GM19324 (cell line): Measurements from ENCODE around the gene ZCCHC3.
"Not testable (repeated sequence)": the region's sequence is repeated elsewhere in the genome, so short reads cannot be mapped to it uniquely, and the experiment has no call there.

Experiments used
- ATAC-seq: cut with Tn5 transposase; IDR thresholded peaks from one replicate; pipeline ENCODE4 v1.9.1; 2021; ENCODE audit warnings: mild to moderate bottlenecking, moderate library complexity; ENCODE audit not compliant: unreplicated experiment, low FRiP score

Gene ZCCHC3, protein sequence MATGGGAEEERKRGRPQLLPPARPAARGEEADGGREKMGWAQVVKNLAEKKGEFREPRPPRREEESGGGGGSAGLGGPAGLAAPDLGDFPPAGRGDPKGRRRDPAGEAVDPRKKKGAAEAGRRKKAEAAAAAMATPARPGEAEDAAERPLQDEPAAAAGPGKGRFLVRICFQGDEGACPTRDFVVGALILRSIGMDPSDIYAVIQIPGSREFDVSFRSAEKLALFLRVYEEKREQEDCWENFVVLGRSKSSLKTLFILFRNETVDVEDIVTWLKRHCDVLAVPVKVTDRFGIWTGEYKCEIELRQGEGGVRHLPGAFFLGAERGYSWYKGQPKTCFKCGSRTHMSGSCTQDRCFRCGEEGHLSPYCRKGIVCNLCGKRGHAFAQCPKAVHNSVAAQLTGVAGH

DNA sequence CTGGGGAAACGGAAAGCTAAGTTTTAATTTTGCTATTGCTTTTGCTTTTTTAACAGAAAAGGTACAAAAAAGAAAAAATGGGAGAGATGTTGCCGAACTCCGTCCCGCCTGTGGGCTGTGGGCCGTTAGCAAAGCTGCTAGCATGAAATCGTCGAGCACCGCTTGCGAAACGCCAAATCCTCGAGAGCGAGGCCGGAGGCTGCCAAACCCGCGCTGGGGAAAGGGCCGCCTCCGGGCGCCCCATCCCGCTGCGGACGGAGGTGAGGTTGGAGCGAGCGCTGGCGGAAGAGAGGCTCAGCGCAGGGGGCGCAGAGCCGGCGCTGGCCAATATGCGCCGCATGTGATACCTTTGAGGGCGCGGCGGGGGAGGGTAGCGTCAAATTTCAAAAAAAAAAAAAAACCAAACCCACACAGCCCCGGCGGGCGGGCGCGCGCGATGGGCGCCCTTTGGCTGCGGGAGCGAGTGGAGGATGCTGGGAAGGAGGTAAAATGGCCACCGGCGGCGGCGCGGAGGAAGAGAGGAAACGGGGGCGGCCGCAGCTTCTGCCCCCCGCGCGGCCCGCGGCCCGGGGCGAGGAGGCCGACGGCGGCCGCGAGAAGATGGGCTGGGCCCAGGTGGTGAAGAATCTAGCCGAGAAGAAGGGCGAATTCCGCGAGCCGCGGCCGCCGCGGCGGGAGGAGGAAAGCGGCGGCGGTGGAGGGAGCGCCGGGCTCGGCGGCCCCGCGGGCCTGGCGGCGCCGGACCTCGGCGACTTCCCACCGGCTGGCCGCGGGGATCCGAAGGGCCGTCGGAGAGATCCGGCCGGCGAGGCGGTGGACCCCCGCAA is at the start of gene ZCCHC3:
Gene ZCCHC3, plus strand, starts transcription at position 473 of the 827 bp plus-strand sequence. Its CDS starts 17 bp downstream, at position 490.
- ATAC-seq, result peak; percentile 82

DNA sequence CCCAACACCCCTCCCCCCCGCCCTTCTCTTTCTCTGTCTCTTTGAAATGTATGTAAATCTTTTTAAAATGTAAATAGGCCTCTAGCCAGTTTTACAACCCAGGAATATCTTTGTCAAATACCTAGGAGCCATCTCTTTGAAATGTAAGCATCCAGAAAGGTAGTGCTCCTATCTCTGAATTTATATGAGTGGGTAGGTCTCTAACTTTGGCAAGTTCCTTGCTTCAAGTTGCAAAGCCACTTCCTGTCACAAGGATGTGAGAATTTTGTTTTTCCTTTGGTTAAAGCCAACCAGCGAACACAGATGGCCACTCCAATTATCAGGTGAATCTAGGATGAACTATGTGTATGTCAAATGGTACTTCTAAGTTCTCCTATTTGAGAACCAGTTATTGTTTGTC is 46.0 kb upstream of the ZCCHC3 start:
- ATAC-seq, result no peak

DNA sequence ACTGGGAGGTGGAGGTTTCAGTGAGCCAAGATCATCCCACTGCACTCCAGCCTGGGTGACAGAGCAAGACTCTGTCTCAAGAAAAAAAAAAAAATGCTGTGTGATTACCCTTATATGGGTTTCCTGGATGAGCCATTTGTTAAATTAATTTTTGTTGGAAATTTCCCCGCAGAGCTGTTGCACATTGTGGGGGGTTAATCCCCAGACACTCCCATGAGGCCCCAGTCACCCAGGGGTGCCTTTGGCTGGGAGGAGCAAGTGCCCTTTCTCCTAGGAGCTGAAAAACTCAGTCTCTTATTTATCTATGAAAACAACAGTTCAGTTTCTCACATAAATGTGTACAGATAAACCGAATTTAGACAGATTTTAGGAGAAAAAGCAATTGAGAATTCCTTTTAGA is 44.6 kb upstream of the ZCCHC3 start:
- no peak for ATAC-seq

DNA sequence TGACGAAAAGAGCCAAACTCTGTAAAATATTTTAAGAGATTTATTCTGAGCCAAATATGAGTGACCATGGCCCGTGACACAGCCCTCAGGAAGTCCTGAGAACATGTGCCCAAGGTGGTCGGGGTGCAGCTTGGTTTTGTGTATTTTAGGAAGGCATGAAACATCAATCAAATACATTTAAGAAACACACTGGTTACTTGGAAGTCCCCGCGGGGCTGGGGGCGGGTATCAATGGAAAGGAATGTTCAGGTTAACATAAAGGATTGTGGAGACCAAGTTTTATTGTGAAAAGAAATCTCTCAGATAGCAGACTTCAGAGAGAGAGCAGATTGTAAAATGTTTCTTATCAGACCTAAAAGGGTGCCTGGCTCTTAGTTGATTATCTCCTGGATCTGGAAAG is 43.9 kb upstream of the ZCCHC3 start:
- not testable (repeated sequence) for ATAC-seq

DNA sequence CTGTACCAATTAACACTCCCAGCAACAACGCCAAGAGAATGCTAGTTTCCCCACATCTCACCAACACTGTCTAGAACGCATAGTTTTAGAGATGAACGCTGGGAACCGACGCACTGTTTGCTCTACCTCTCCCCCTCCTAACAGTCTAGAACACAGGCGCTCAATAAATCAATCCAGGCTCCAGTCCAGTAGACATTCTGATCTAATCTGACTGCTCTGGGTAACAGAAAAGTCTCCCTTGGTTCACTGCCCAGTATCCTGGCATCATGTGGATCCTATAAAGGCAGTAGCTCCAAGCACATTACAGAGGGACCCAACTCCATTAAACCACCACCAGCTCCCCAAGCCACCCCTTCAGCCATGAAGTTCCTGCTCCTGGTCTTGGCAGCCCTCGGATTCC is 40.0 kb upstream of the ZCCHC3 start, which contains the start of gene DEFB132:
Gene DEFB132, plus strand, starts transcription at position 306 of the 400 bp plus-strand sequence. Its CDS starts 55 bp downstream, at position 361.
- no peak for ATAC-seq

DNA sequence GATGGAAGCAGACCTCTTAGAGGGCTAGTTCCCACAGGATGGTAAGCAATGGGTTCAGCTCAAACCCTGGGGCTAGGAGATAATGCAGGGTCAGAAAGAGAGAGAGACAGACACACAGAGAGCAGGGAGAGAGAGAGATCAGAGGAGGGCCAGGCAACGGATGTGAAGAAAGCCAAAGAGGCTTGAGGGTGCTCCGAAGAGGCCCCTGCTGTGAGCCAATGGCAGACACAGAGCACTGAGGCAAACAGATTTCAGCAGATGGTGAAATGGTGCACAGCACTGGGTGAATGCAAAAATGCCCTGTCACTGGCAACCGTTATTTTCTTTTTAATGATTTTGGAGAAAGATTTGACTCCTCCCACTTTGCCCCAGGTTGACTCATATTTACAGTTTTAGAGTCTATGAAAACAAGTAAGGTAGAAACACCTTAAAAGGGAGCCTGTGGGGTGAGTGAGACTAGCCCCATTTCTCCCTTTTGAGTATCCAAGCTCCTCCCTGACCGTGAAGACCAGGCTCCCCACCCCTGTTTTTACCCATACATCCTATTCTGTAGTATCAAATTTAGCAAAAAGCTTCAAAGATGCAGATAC is 39.0 kb upstream of the ZCCHC3 start:
- ATAC-seq, result no peak

DNA sequence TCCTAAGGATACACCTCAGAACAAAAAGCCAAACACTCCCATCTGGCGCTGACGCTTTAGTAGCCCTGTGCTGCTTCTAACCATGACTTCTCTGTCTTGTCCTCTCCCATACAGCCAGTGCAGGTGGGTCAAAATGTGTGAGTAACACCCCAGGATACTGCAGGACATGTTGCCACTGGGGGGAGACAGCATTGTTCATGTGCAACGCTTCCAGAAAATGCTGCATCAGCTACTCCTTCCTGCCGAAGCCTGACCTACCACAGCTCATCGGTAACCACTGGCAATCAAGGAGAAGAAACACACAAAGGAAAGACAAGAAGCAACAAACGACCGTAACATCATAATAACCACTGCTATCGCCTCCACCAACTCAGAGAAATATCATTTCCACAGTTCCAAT is 38.4 kb upstream of the ZCCHC3 start:
- no peak for ATAC-seq

DNA sequence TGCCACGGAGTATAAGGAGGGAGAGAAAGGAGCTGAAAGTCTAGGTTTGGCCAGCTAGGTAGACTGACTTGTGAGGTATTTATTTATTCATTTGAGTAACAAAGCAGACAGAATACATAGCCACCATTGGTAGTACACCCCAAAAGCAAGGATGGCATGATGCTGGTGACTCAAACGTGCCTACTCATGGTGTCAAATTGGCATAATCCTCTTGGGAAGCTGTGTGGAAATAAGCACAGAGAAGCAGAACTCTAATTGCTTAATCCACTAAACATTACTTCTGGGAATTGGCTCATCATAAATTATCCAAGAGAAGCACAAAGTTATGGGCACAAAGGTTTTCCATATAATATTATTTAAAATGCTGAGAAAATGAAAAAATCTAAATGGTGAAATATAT is 37.4 kb upstream of the ZCCHC3 start:
- ATAC-seq, result no peak

DNA sequence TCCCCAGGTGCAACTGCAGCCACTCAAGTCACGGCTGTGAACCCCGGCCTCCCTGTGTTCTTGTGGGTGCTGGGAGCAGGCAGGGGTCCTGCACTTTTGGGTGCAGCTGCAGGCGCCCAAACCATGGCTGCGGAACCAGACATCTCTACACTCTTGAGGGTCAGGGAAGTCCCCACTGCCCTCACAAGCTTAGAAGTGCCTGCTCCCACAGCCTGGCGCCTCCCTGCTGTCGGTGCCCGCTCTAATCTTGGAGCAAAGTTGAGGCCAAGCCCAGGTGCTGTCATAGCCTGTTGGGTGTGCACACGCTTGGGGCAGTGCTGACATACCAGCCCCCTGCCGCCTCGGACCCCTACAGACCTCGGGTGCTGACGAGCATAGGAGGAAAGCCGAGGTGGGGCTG is 33.7 kb upstream of the ZCCHC3 start:
- ATAC-seq, result no peak

DNA sequence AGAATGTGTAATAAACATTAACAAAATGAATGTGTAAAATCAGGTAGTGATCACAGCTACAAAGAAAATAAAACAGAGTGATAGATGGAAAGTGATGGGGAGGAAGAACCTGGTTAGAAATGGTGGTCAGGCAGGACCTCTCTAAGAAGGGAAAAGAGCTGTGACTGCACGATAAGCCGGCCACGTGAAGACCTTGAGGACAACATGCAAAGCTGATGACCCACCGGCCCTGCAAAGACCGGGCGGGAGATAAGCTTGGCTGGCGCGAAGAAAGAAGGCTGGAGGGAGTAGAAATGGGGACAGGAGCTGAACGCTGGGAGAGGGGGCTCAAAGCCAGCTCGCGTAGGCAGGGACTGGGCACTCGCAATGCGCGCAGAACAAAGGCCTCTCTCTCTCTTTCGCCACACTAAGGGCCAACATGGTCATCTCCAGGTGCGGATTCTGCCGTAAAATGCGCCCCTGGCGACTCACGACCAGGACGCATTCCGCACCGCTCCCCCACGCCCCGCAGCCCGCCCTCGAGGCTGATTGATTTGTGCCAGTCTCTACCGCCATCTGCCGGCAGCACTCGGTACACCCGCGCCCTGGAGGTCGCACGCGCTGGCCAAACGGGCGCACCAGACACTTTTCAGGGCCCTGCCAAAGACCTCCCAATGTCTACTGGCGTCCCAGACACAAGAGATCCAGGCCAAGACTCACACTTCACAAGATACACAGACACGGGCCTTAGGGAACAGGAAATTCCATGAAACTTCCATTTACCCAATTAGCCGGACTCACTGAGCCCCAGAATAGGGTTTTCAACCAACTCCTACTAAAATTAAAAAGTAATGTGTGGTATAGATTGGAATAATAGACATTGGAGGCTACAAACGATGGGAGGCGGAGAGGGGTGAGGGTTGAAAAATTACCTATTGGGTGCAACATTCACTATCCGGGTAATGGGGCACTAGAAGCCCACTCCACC is 30.5 kb upstream of the ZCCHC3 start:
- ATAC-seq, result peak; percentile 65

DNA sequence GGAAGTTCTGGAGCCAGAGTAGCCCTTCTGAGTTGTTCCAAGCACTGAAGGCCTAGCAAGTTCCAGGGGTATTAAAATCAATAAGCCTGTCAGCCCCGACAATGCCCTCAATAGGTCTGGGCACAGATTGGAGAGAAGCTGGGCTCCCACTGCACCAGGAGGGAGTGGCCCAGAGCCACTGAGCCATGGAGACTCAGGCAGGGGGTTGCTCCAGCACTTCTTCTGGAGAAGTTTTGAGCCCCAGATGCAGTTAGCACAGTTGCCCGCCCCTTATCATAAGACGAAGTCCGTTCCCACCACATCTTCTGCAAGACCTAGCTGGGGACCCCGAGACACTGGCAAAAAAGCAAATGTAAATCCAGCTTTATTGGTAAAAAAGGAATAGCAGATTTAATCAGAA is 26.9 kb upstream of the ZCCHC3 start:
- ATAC-seq, result no peak

DNA sequence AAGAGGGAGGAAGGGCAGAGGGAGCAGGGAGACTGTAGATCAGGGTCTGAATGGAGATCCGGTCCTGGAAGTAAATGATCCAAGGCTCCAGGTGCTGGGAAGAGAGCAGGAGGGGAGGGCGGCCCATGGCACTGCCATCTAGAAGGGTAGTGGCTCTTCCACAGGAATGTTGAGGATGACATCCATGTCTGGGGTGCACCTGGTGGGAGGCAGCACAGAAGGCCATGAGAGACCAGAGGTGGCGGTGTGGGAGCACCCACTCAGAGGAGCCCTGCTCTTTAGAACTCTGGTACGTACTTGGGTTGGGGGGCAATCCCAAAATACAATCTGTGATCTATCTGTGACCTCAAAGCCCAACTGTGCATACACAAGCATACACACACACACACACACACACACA is 26.3 kb upstream of the ZCCHC3 start:
- no peak for ATAC-seq

DNA sequence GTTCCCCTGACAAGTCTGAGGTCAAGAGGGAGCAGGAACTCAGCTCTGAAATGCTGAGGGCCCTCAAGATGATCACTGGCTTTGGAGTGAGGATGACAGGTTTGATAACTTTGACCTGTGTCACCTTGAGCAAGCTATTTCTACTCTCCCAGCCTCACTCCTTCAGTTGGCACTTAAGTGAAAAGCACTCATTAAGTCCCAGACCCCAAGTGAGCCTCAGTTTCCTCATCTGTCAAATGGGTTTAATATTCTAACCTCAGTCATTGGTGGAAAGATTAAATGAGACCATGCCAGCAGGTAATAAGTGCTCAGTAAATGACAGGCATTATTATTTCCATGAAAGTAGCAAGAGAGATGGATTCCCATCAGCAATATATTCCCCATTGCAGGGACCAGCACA is 25.8 kb upstream of the ZCCHC3 start:
- ATAC-seq, result no peak

DNA sequence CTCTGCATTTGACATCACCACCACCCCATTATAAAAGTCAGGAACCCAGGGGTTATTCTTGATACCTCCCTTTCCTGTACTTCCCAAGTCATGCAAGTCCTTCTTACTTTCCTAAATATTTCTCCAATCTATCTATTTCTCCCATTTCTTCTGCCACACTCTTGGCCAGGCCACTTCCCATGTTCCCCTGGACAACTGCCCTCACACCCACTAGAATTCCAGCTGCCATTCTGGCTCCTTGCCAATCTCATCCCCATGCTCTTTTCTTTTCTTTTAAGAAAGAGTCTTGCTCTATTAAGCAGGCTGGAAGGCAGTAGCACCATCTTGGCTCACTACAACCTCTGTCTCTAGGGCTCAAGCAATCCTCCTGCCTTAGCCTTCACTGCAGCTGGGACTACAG is 24.7 kb upstream of the ZCCHC3 start:
- no peak for ATAC-seq

DNA sequence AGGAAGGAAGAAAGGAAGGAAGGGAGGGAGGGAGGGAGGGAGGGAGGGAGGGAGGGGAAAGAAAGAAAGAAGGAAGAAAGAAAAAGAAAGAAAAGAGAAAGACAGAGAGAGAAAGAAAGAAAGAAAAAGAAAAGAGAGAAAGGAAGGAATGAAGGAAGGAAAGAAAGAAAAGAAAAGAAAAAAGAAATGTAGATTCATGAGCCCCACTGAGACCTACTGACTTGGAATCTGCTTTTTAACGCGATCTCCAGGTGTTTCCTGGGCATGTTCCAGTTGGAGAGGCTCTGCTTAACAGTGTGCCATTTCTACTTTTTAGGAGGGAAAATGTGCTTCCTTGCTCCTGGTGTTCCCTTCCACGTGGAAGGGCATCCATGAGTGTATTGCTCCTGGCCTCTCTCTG is 23.5 kb upstream of the ZCCHC3 start:
- no peak for ATAC-seq

DNA sequence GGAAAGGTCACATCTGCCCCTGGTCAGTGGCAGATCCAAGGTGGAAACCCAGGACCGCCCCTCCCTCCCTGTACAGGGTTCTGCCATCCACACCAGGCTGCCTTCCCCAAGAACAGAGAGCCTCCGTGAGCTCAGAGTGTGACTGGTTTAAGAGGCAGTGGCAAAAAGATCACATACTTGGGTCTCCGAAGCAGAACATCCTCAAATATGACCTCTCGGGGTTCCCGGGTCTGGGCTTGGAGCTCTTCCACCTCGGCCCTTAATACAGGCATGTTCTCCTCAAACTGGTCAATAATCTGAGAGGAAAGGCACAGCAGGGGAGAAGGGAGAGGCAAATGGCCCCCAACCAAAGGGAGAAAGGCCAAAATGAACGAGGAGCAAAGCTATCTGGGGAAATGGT is 21.6 kb upstream of the ZCCHC3 start:
- no peak for ATAC-seq

DNA sequence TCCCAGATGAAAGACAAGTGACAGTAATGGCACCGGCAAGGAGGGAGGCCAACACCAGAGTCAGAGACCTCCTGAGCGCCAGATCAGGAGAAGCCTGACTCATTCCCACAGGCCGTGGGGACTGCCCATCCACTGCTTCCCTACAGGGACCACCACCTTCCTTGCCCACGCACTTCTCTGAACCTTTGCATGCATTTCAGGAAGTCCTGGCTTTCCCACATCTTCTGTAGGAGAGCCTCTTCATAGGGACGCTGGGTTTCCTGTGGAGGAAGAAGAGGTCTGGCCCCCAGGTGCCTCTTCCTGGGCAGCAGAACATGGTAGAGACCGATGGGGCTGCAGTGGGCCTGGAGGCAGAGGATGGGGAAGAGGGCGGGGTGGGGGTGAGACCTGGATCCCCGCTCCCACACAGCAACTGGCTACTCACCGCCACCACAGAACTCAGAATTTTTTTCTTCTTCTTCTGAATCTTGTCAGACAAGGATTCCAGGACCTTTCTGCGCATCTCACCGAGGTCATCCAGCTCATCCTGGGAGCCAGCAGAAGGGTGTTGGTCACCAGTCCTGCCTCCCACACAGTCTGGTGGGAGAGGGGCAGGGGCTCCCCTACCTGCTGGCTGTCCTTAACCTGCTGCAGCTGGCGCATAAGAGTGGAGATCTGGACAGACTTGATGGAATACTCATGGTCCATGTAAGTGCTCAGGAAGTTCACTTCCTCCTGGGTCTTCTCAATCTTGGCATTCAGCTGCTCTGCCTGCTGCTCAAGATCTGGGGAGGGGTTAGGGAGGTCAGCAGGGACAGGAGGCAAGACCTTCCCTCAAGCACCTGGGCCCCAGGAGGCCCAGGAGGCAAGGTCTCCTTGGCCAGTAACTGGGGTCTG is 20.5 kb upstream of the ZCCHC3 start:
- ATAC-seq, result no peak

DNA sequence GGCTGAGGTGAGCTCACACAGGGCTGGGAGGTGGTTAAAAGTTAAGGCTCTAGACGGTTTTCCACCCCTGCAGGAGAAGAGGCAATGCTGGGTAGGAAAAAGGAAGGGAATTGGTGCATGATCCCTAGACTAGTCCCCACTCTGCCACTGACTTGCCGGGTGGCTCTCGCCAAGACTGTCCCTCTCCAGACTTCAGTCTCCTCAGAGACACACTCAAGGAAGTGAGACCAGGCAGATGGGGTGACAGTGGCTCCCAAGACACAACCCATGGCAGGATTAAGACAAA is 19.9 kb upstream of the ZCCHC3 start:
- ATAC-seq, result no peak

DNA sequence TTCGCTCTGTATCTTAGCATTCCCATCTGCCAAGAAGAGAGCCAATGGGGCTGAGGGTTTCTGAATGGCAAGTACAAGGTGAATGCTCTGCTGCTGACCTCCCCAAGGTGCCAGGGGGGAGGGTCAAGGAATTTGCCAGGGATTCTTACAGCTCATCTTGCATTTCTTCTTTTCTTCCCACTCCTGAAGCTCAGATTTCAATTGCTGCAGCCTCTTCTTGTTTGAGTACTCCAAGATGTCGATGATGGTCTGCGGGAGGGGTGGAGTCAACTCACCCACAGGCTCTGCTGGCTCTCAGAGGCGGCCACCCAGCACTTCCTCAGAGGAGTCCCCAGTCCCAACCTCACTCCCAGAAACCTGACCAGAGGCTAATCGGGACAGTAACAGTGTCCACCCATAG is 19.2 kb upstream of the ZCCHC3 start:
- ATAC-seq, result no peak
